GM12878 (cell line): ENCODE results near the gene RGS5. TPM values are rescaled to one million over a fixed set of nuclear protein-coding genes. Genes with fewer than 3 reads are reported as not detected.

ENCODE experiments used
- ATAC-seq: fragments of 200-7000 bp; cut with Tn5 transposase; 3 replicates; pipeline ENCODE4 v1.9.1; 2020; ENCODE audit warnings: mild to moderate bottlenecking, moderate library complexity
- BruUV-seq: library from RNA; stranded (reverse); fragments of 400-500 nt; replicated peaks from 2 replicates; lab custom pipeline; 2021; lab: Mats Ljungman, UMichigan
- CTCF ChIA-PET: fragments of 300-600 bp; sonication (Branson Sonifier 250); formaldehyde crosslinking; extraction: SDS; loops from one replicate; lab custom pipeline; 2021; ENCODE audit warnings: inconsistent platforms; lab: Yijun Ruan, JAX
- POLR2A ChIA-PET: fragments of 350-600 bp; formaldehyde crosslinking; extraction: SDS; loops from one replicate; lab custom pipeline; 2021; ENCODE audit warnings: inconsistent platforms; lab: Charles Lee
- RAD21 ChIA-PET: fragments of 300-600 bp; sonication (Branson Sonifier 250); formaldehyde crosslinking; loops from one replicate; lab custom pipeline; 2023; ENCODE audit warnings: antibody characterized with exemption; ENCODE audit not compliant: unreplicated experiment; lab: Charles Lee
- SMC1A ChIA-PET: fragments of 300-600 bp; sonication (Branson Sonifier 250); formaldehyde crosslinking; loops from one replicate; lab custom pipeline; 2023; ENCODE audit not compliant: unreplicated experiment, uncharacterized antibody; lab: Charles Lee
- DNase-seq: peaks from one replicate; pipeline ENCODE4 v3.0.0-alpha.2; 2011; ENCODE audit warnings: low read depth, low spot score
- FAIRE-seq: peaks from 3 replicates; lab custom pipeline; 2011; peaks lifted over from hg19 to GRCh38; lab: Jason Lieb, UNC
- H2AFZ ChIP-seq: 2 replicates; pipeline ENCODE4 v1.6.0; 2011; ENCODE audit warnings: low read depth, low read length, control low read depth; ENCODE audit not compliant: control insufficient read depth
- H3K27ac ChIP-seq: 2 replicates; pipeline ENCODE4 v1.5.1; 2011; ENCODE audit warnings: control low read depth; ENCODE audit not compliant: control insufficient read depth, insufficient read depth
- H3K27me3 ChIP-seq, 2 experiments: replicated peaks in 1 of 2; 2 replicates each; pipeline versions ENCODE4 v1.6.0 to v1.6.1; 2011; ENCODE audit warnings: low read length in 1 of 2; ENCODE audit not compliant: control insufficient read depth in 2 of 2, insufficient read depth in 2 of 2
- H3K36me3 ChIP-seq, 2 experiments: 2 replicates each; pipeline ENCODE4 v1.5.1; 2011; ENCODE audit warnings: low read length in 1 of 2; ENCODE audit not compliant: control insufficient read depth in 2 of 2, insufficient read depth in 2 of 2
- H3K4me1 ChIP-seq: 2 replicates; pipeline ENCODE4 v1.6.1; 2011; ENCODE audit warnings: mild to moderate bottlenecking, low read length, moderate library complexity, mixed read lengths; ENCODE audit not compliant: control insufficient read depth, insufficient read depth
- H3K4me2 ChIP-seq: 2 replicates; pipeline ENCODE4 v1.6.0; 2011; ENCODE audit warnings: control low read depth; ENCODE audit not compliant: control insufficient read depth, insufficient read depth
- H3K4me3 ChIP-seq: fragments of 200-600 bp; sonication (generic); 2 replicates; pipeline ENCODE4 v1.5.1; 2016
- H3K79me2 ChIP-seq: 2 replicates; pipeline ENCODE4 v1.6.0; 2011; ENCODE audit warnings: low read length; ENCODE audit not compliant: control insufficient read depth, insufficient read depth
- H3K9ac ChIP-seq: 2 replicates; pipeline ENCODE4 v1.8.0; 2011; ENCODE audit warnings: low read length, control low read depth, mixed read lengths; ENCODE audit not compliant: control insufficient read depth, insufficient read depth
- H3K9me3 ChIP-seq: replicated peaks from 3 replicates; pipeline ENCODE4 v1.5.1; 2011; ENCODE audit warnings: mild to moderate bottlenecking, low read length; ENCODE audit not compliant: control insufficient read depth, insufficient read depth
- H4K20me1 ChIP-seq: 2 replicates; pipeline ENCODE4 v1.6.0; 2011; ENCODE audit not compliant: control insufficient read depth, insufficient read depth
- ATF3 ChIP-seq: IDR thresholded peaks from 2 replicates; pipeline ENCODE4 v1.6.1; 2011; ENCODE audit warnings: low read depth, mild to moderate bottlenecking, low read length, moderate library complexity, borderline replicate concordance; ENCODE audit errors: extremely low read depth
- BACH1 ChIP-seq: fragments of 450-650 bp; IDR thresholded peaks from 2 replicates; pipeline ENCODE4 v1.6.1; 2017; ENCODE audit warnings: mild to moderate bottlenecking, borderline replicate concordance
- CBX3 ChIP-seq: fragments of 200-600 bp; sonication (generic); IDR thresholded peaks from 2 replicates; pipeline ENCODE4 v1.6.1; 2016; ENCODE audit warnings: low read depth, borderline replicate concordance
- E2F8 ChIP-seq: fragments of 450-650 bp; IDR thresholded peaks from 2 replicates; pipeline ENCODE4 v1.6.1; 2018; ENCODE audit warnings: mild to moderate bottlenecking, low read depth, moderate library complexity; ENCODE audit not compliant: partially characterized antibody
- KDM1A ChIP-seq: fragments of 200-600 bp; sonication (generic); IDR thresholded peaks from 2 replicates; pipeline ENCODE4 v1.6.1; 2016; ENCODE audit warnings: borderline replicate concordance
- MEF2A ChIP-seq: IDR thresholded peaks from 2 replicates; pipeline ENCODE4 v1.6.1; 2011; ENCODE audit warnings: low read depth, mild to moderate bottlenecking, low read length, moderate library complexity; ENCODE audit not compliant: insufficient read depth
- MYB ChIP-seq: fragments of 150-350 bp; IDR thresholded peaks from 2 replicates; pipeline ENCODE4 v1.6.1; 2014; ENCODE audit warnings: mild to moderate bottlenecking, low read depth, low read length, borderline replicate concordance
- NBN ChIP-seq: fragments of 450-650 bp; IDR thresholded peaks from 2 replicates; pipeline ENCODE4 v1.6.1; 2016
- NFIC ChIP-seq: IDR thresholded peaks from 2 replicates; pipeline ENCODE4 v1.6.1; 2012; ENCODE audit warnings: low read depth, mild to moderate bottlenecking, inconsistent platforms, low read length, moderate library complexity
- PAX8 ChIP-seq: fragments of 450-650 bp; IDR thresholded peaks from 2 replicates; pipeline ENCODE4 v1.6.1; 2017; ENCODE audit warnings: mild to moderate bottlenecking, moderate library complexity
- PKNOX1 ChIP-seq: fragments of 450-650 bp; IDR thresholded peaks from 2 replicates; pipeline ENCODE4 v1.6.1; 2016; ENCODE audit warnings: mild to moderate bottlenecking
- PML ChIP-seq: IDR thresholded peaks from 2 replicates; pipeline ENCODE4 v1.6.1; 2012; ENCODE audit warnings: low read length, inconsistent platforms
- POLR2A ChIP-seq: IDR thresholded peaks from 2 replicates; pipeline ENCODE4 v1.6.1; 2011; ENCODE audit warnings: low read depth, mild to moderate bottlenecking, low read length
- RELA ChIP-seq: fragments of 450-650 bp; IDR thresholded peaks from 2 replicates; pipeline ENCODE4 v1.8.0; 2014; ENCODE audit warnings: borderline replicate concordance; ENCODE audit not compliant: partially characterized antibody
- WRNIP1 ChIP-seq: IDR thresholded peaks from 2 replicates; pipeline ENCODE4 v1.6.1; 2011; ENCODE audit warnings: low read depth, low read length, improper control_type of control experiment, borderline replicate concordance
- YY1 ChIP-seq: IDR thresholded peaks from 2 replicates; pipeline ENCODE4 v1.6.1; 2011; ENCODE audit warnings: low read depth, mild to moderate bottlenecking, low read length
- ZNF217 ChIP-seq: fragments of 450-650 bp; IDR thresholded peaks from 2 replicates; pipeline ENCODE4 v1.6.1; 2017; ENCODE audit warnings: antibody characterized with exemption, mild to moderate bottlenecking
- ZNF687 ChIP-seq: fragments of 450-650 bp; IDR thresholded peaks from 2 replicates; pipeline ENCODE4 v1.6.1; 2017; ENCODE audit warnings: mild to moderate bottlenecking, moderate library complexity
- WGBS: methylation state at CpG from one replicate; pipeline ENCODE4 v1.1.6; 2016; ENCODE audit warnings: low lambda C conversion rate; ENCODE audit not compliant: insufficient replicate concordance, insufficient coverage; ENCODE audit errors: missing lambda C conversion rate; 5-methylcytosine and 5-hydroxymethylcytosine counted together
- in situ Hi-C: fragments of 300-500 bp; cut with MboI; formaldehyde crosslinking; loops from 9 replicates; pipeline ENCODE4 v1.14.3; 2018; ENCODE audit warnings: mixed read lengths
- intact Hi-C: fragments of 100-400 bp; cut with micrococcal nuclease; formaldehyde crosslinking; loops from one replicate; pipeline ENCODE4 v1.14.2; 2022; ENCODE audit not compliant: unreplicated experiment
- polyA plus RNA-seq, 11 experiments: library from polyadenylated mRNA; depleted of rRNA in 4 of 11; unstranded in 6 of 11; stranded (reverse) in 5 of 11; fragments of >200 nt; fragmentation: Nextera tagmentation in 4 of 11; fragmentation: Illumina TruSeq in 1 of 11; extraction: Ambion mirVana in 4 of 11; extraction: Trizol in 1 of 11; gene quantifications; 1 replicate in 1 of 11; 2 replicates in 10 of 11; pipeline versions ENCODE4 v1.2.1 to v1.2.3, GENCODE V29; 2011 to 2016; ENCODE audit warnings: inconsistent platforms in 2 of 11, missing spikeins in 2 of 11, low read depth in 1 of 11
- total RNA-seq, 4 experiments: library from RNA; depleted of rRNA in 3 of 4; stranded (reverse); fragments of >200 nt in 3 of 4; fragmentation: Illumina TruSeq in 1 of 4; extraction: Trizol in 1 of 4; gene quantifications; 2 replicates each; pipeline versions ENCODE4 v1.2.1 to v1.2.3, GENCODE V29; 2013 to 2021

RGS5 gene
- total and polyA plus RNA-seq, 10 of the 15 experiments (the other 5 are each of a cell fraction or from before 2014, with no cell fraction given): 0.63 to 7.4 (median 2.8) TPM

GRCh38 chr1:163145435-163145834, 57.3 kb downstream of the RGS5 start (continued):
- TF ChIP-seq E2F8 (no peak), KDM1A (no peak), NFIC (no peak), PAX8 (no peak), ZNF217 (no peak), ZNF687 (no peak)

- Histone ChIP-seq H3K4me1 (no peaks in the 10 kb centered on the region), H3K79me2 (no peaks in the 10 kb centered on the region), H3K27me3 (no peaks in the 10 kb centered on the region), H3K4me3 (no peak overlapping the region), H4K20me1 (no peaks in the 10 kb centered on the region), H2AFZ (no peak overlapping the region), H3K36me3 (no peaks in the 10 kb centered on the region), H3K9ac (no peak overlapping the region), H3K4me2 (no peak overlapping the region), H3K9me3 (no peaks in the 10 kb centered on the region), H3K27ac (no peak overlapping the region)
- ChIA-PET RAD21 (no interaction called here), POLR2A (no interaction called here), CTCF (no interaction called here), SMC1A (no interaction called here)
- no TSS peak for BruUV-seq
- FAIRE-seq (no peak), ATAC-seq (no peak), DNase-seq (no peak)
- intact Hi-C loops (no loop called here), in situ Hi-C loops (no loop called here)
- WGBS: 0% methylated on average over 3 of the region's 3 CpGs
- TF ChIP-seq PML: no peak
- TF ChIP-seq POLR2A: no peak
- TF ChIP-seq BACH1: no peak
- no peak for TF ChIP-seq YY1
- TF ChIP-seq PKNOX1: no peak
- no peak for TF ChIP-seq MYB
- no peak for TF ChIP-seq CBX3
- no peak for TF ChIP-seq WRNIP1
- TF ChIP-seq ATF3: no peak
- TF ChIP-seq NBN: no peak
- TF ChIP-seq RELA: no peak
- no peak for TF ChIP-seq MEF2A
Measured at GRCh38 chr1:163144418-163144817, 58.3 kb downstream of the RGS5 start.
